Neural progenitor cell (in vitro differentiated cells): ENCODE measurements around the gene WDR33. TPM values are rescaled to one million over a fixed set of nuclear protein-coding genes. Genes with fewer than 3 reads are reported as not detected.
"Not testable (repeated sequence)": the region's sequence is repeated elsewhere in the genome, so short reads cannot be mapped to it uniquely, and the experiment has no call there.

Experiments
- DNase-seq: peaks from one replicate; pipeline ENCODE4 v3.0.0-alpha.2; 2016; ENCODE audit warnings: low spot score
- H2AFZ ChIP-seq: fragments of 200-600 bp; sonication (generic); replicated peaks from 2 replicates; pipeline ENCODE4 v1.6.1; 2016; ENCODE audit warnings: antibody characterized with exemption
- H3F3A ChIP-seq: fragments of 200-600 bp; sonication (generic); 2 replicates; pipeline ENCODE4 v1.6.1; 2016; ENCODE audit warnings: antibody characterized with exemption, low read depth
- H3K27ac ChIP-seq: fragments of 200-600 bp; sonication (generic); 2 replicates; pipeline ENCODE4 v1.5.1; 2016; ENCODE audit warnings: mild to moderate bottlenecking
- H3K27me3 ChIP-seq: fragments of 200-600 bp; sonication (generic); 2 replicates; pipeline ENCODE4 v1.6.1; 2016; ENCODE audit warnings: mild to moderate bottlenecking, moderate library complexity
- H3K36me3 ChIP-seq: fragments of 200-600 bp; sonication (generic); 2 replicates; pipeline ENCODE4 v1.5.1; 2016
- H3K4me1 ChIP-seq: fragments of 200-600 bp; sonication (generic); 2 replicates; pipeline ENCODE4 v1.6.1; 2016; ENCODE audit warnings: mixed run types
- H3K4me2 ChIP-seq: fragments of 200-600 bp; sonication (generic); 2 replicates; pipeline ENCODE4 v1.6.1; 2016
- H3K4me3 ChIP-seq: fragments of 200-600 bp; sonication (generic); 2 replicates; pipeline ENCODE4 v1.5.1; 2016
- H3K79me2 ChIP-seq: fragments of 200-600 bp; sonication (generic); 2 replicates; pipeline ENCODE4 v1.6.1; 2016; ENCODE audit warnings: low read depth
- H3K9ac ChIP-seq: fragments of 200-600 bp; sonication (generic); 2 replicates; pipeline ENCODE4 v1.6.1; 2016
- H3K9me3 ChIP-seq: fragments of 200-600 bp; sonication (generic); 2 replicates; pipeline ENCODE4 v1.5.1; 2016; ENCODE audit warnings: low read depth
- H4K20me1 ChIP-seq: fragments of 200-600 bp; sonication (generic); 2 replicates; pipeline ENCODE4 v1.6.1; 2016; ENCODE audit warnings: low read depth
- H3K27ac Mint-ChIP-seq: 3 replicates; pipeline ENCODE4 v1.8.0; 2021; ENCODE audit warnings: mixed read lengths
- H3K27me3 Mint-ChIP-seq: 2 replicates; pipeline ENCODE4 v1.8.0; 2022; ENCODE audit warnings: low read depth, mild to moderate bottlenecking, inconsistent platforms, moderate library complexity, mixed read lengths; ENCODE audit not compliant: insufficient read depth
- H3K36me3 Mint-ChIP-seq: 3 replicates; pipeline ENCODE4 v1.8.0; 2021; ENCODE audit warnings: mixed read lengths
- H3K4me1 Mint-ChIP-seq: 3 replicates; pipeline ENCODE4 v1.8.0; 2021; ENCODE audit warnings: mixed read lengths
- H3K4me3 Mint-ChIP-seq: 3 replicates; pipeline ENCODE4 v1.8.0; 2021; ENCODE audit warnings: mild to moderate bottlenecking, moderate library complexity, mixed read lengths
- H3K9me3 Mint-ChIP-seq: 3 replicates; pipeline ENCODE4 v1.8.0; 2020; ENCODE audit warnings: mixed read lengths
- EZH2 ChIP-seq: fragments of 200-600 bp; sonication (generic); IDR thresholded peaks from 2 replicates; pipeline ENCODE4 v1.6.1; 2017; ENCODE audit warnings: antibody characterized with exemption, mild to moderate bottlenecking, moderate library complexity
- EZH2phosphoT487 ChIP-seq: fragments of 200-600 bp; sonication (generic); IDR thresholded peaks from 2 replicates; pipeline ENCODE4 v1.6.1; 2017; ENCODE audit warnings: antibody characterized with exemption
- total RNA-seq: library from RNA; depleted of rRNA; stranded (reverse); fragments of >200 nt; gene quantifications from 2 replicates; pipeline ENCODE4 v1.2.3, GENCODE V29; 2015; ENCODE audit warnings: low replicate concordance
- TF ChIP-seq, protein P1 (sequence below): fragments of 200-600 bp; sonication (generic); IDR thresholded peaks from 2 replicates; pipeline ENCODE4 v1.5.1; 2017; ENCODE audit warnings: antibody characterized with exemption, mild to moderate bottlenecking

Gene WDR33
- total RNA-seq, 1 donor from 2014 or later, result 83.4 TPM

DNA sequence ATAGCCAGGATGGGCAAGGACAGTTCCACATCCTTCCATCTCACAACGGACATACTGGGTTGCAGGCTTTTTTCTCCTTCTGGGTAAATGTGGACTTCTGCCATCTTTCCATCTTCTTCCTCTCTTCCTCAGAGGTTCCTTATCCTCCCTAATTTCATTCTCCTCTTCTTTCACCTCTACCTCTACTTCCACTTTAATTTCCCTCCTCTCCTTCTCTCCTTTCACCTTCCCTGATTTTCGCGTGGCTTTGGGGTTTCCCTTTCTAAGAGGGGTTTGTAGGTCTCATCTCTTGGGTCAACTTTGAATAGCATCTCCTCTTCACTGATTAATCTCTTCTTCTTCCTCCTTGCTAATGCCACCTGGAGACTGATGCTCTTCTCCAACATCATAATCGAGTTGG is 29.9 kb upstream of the WDR33 start:
- Mint-ChIP-seq H3K9me3 (peaks cover 3% of the 10 kb centered on the region), H3K36me3 (peaks cover 11% of the 10 kb centered on the region), H3K27ac (no peak overlapping the region), H3K27me3 (peaks cover 3% of the 10 kb centered on the region), H3K4me3 (no peak overlapping the region), H3K4me1 (no peaks in the 10 kb centered on the region)
- Histone ChIP-seq H3F3A (peaks cover 5% of the 10 kb centered on the region), H4K20me1 (no peaks in the 10 kb centered on the region), H2AFZ (no peak overlapping the region), H3K4me3 (no peak overlapping the region), H3K4me1 (no peaks in the 10 kb centered on the region), H3K27me3 (no peaks in the 10 kb centered on the region), H3K79me2 (no peaks in the 10 kb centered on the region), H3K4me2 (no peak overlapping the region), H3K27ac (no peak overlapping the region), H3K9ac (no peak overlapping the region), H3K9me3 (no peaks in the 10 kb centered on the region), H3K36me3 (no peaks in the 10 kb centered on the region)
- no peak for DNase-seq
- TF ChIP-seq EZH2phosphoT487, result no peak
- TF ChIP-seq, protein P1, sequence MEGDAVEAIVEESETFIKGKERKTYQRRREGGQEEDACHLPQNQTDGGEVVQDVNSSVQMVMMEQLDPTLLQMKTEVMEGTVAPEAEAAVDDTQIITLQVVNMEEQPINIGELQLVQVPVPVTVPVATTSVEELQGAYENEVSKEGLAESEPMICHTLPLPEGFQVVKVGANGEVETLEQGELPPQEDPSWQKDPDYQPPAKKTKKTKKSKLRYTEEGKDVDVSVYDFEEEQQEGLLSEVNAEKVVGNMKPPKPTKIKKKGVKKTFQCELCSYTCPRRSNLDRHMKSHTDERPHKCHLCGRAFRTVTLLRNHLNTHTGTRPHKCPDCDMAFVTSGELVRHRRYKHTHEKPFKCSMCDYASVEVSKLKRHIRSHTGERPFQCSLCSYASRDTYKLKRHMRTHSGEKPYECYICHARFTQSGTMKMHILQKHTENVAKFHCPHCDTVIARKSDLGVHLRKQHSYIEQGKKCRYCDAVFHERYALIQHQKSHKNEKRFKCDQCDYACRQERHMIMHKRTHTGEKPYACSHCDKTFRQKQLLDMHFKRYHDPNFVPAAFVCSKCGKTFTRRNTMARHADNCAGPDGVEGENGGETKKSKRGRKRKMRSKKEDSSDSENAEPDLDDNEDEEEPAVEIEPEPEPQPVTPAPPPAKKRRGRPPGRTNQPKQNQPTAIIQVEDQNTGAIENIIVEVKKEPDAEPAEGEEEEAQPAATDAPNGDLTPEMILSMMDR, result no peak
- no peak for TF ChIP-seq EZH2

GRCh38 chr2:127834951-127835350 is 24.0 kb upstream of the WDR33 start:
- no peak overlapping the region for H3K4me3 ChIP-seq
- H3K36me3 ChIP-seq, result no peaks in the 10 kb centered on the region
- H3K79me2 ChIP-seq, result no peaks in the 10 kb centered on the region
- no peak overlapping the region for H3K4me2 ChIP-seq
- H3K9me3 Mint-ChIP-seq, result no peaks in the 10 kb centered on the region
- no peaks in the 10 kb centered on the region for H3F3A ChIP-seq
- no peak for DNase-seq
- H4K20me1 ChIP-seq, result no peaks in the 10 kb centered on the region
- H3K27ac ChIP-seq, result no peak overlapping the region
- no peaks in the 10 kb centered on the region for H3K36me3 Mint-ChIP-seq
- H3K4me3 Mint-ChIP-seq, result no peak overlapping the region
- H3K27me3 ChIP-seq, result no peaks in the 10 kb centered on the region
- H3K4me1 Mint-ChIP-seq, result no peaks in the 10 kb centered on the region
- no peaks in the 10 kb centered on the region for H3K4me1 ChIP-seq
- H3K9ac ChIP-seq, result no peak overlapping the region
- H2AFZ ChIP-seq, result no peak overlapping the region
- no peaks in the 10 kb centered on the region for H3K9me3 ChIP-seq
- TF ChIP-seq EZH2phosphoT487 (no peak), EZH2 (no peak)
- TF ChIP-seq, protein P1, result no peak
- no peaks in the 10 kb centered on the region for H3K27me3 Mint-ChIP-seq
- H3K27ac Mint-ChIP-seq, result no peak overlapping the region

GRCh38 chr2:127829845-127830246 is 18.9 kb upstream of the WDR33 start:
- no peak for DNase-seq
- Mint-ChIP-seq H3K36me3 (no peaks in the 10 kb centered on the region), H3K27me3 (peaks cover 4% of the 10 kb centered on the region), H3K4me3 (no peak overlapping the region), H3K27ac (no peak overlapping the region), H3K4me1 (no peaks in the 10 kb centered on the region), H3K9me3 (peaks cover 22% of the 10 kb centered on the region)
- Histone ChIP-seq H3K9ac (no peak overlapping the region), H3K27ac (no peak overlapping the region), H3K36me3 (no peaks in the 10 kb centered on the region), H3K4me3 (no peak overlapping the region), H3K9me3 (no peaks in the 10 kb centered on the region), H3K79me2 (no peaks in the 10 kb centered on the region), H2AFZ (no peak overlapping the region), H3K27me3 (no peaks in the 10 kb centered on the region), H4K20me1 (no peaks in the 10 kb centered on the region), H3K4me1 (no peaks in the 10 kb centered on the region), H3K4me2 (no peak overlapping the region), H3F3A (no peaks in the 10 kb centered on the region)
- TF ChIP-seq EZH2, result no peak
- TF ChIP-seq, protein P1, result no peak
- TF ChIP-seq EZH2phosphoT487, result no peak

GRCh38 chr2:127826708-127827107 is 15.7 kb upstream of the WDR33 start:
- not testable (repeated sequence) for H3K36me3 Mint-ChIP-seq, H3K36me3 ChIP-seq
- peaks cover 29% of the 10 kb centered on the region for H3K9me3 Mint-ChIP-seq

More at GRCh38 chr2:127826708-127827107, 15.7 kb upstream of the WDR33 start:
- not testable (repeated sequence) for H3K9ac ChIP-seq, H4K20me1 ChIP-seq, H3K79me2 ChIP-seq, H3K27ac Mint-ChIP-seq, H3K9me3 ChIP-seq, H2AFZ ChIP-seq, H3K4me3 ChIP-seq, H3K4me1 Mint-ChIP-seq, H3K27ac ChIP-seq, H3K4me3 Mint-ChIP-seq, DNase-seq, H3K4me1 ChIP-seq, H3F3A ChIP-seq, H3K27me3 ChIP-seq, H3K4me2 ChIP-seq, H3K27me3 Mint-ChIP-seq
